OCI-LY7 (cell line): Measurements from ENCODE around the gene RXRA.

ENCODE experiments used
- CTCF ChIP-seq: fragments of 200-600 bp; sonication (generic); conservative IDR thresholded peaks from 2 replicates; pipeline ENCODE4 v1.5.1; 2014; ENCODE audit warnings: mild to moderate bottlenecking, antibody characterized with exemption, low read length, moderate library complexity, mixed read lengths
- EZH2phosphoT487 ChIP-seq: fragments of 200-600 bp; sonication (generic); IDR thresholded peaks from 2 replicates; pipeline ENCODE4 v1.6.1; 2018; ENCODE audit warnings: low read depth, borderline replicate concordance, mild to moderate bottlenecking, mixed run types, antibody characterized with exemption, low read length, moderate library complexity, mixed read lengths

- TF ChIP-seq CTCF, result no peak
- TF ChIP-seq EZH2phosphoT487, result no peak
Observed at GRCh38 chr9:134371731-134372130, 45.5 kb downstream of the RXRA start.
